Measurements from ENCODE around the gene TDRD10. TPM values are rescaled to one million over a fixed set of nuclear protein-coding genes. Genes with fewer than 3 reads are reported as not detected.
"Not testable (repeated sequence)": the region's sequence is repeated elsewhere in the genome, so short reads cannot be mapped to it uniquely, and the experiment has no call there.

The TDRD10 gene
- total and polyA plus RNA-seq, 2 experiments from 2014 or later = 0.29 TPM; not detected in 1

GRCh38 chr1:154527192-154527591, 25.2 kb downstream of the TDRD10 start:
- H3K4me3 Mint-ChIP-seq = no peak overlapping the region

GRCh38 chr1:154529308-154529707, 27.3 kb downstream of the TDRD10 start:
- TF ChIP-seq POLR2AphosphoS5 (IDR thresholded peaks at IDR 0.05; ENCODE audit: low read depth) (no peak), STAT1 (IDR thresholded peaks at IDR 0.05; ENCODE audit: unreplicated experiment) (no peak), ZNF331 (CRISPR knock-in tag; IDR thresholded peaks at IDR 0.05; ENCODE audit: low read depth) (no peak), EZH2phosphoT487 (IDR thresholded peaks at IDR 0.05; ENCODE audit: unreplicated experiment) (no peak), REST (IDR thresholded peaks at IDR 0.05; ENCODE audit: unreplicated experiment) (no peak), EZH2 (IDR thresholded peaks at IDR 0.05; ENCODE audit: low read depth, unreplicated experiment) (no peak)
- Histone ChIP-seq H3K9me2 (ENCODE audit: insufficient read depth) (no peaks in the 10 kb centered on the region), H3K36me3 (ENCODE audit: insufficient read depth) (no peaks in the 10 kb centered on the region), H3K4me2 (no peak overlapping the region), H3K4me1 (ENCODE audit: insufficient read depth) (no peaks in the 10 kb centered on the region), H3K79me2 (replicated peaks; ENCODE audit: insufficient read depth) (no peaks in the 10 kb centered on the region), H3F3A (replicated peaks; ENCODE audit: low read depth) (no peaks in the 10 kb centered on the region), H3K27me3 (ENCODE audit: insufficient read depth) (no peaks in the 10 kb centered on the region), H3K4me3 (no peak overlapping the region), H2AFZ (no peak overlapping the region), H3K27ac (ENCODE audit: low read depth) (no peak overlapping the region), H4K20me1 (replicated peaks; ENCODE audit: insufficient read depth) (no peaks in the 10 kb centered on the region)
- no peak for DNase-seq (ENCODE audit: low spot score)
- H3K36me3 Mint-ChIP-seq (ENCODE audit: low read depth) = peaks cover 9% of the 10 kb centered on the region
- H3K27ac Mint-ChIP-seq = no peak overlapping the region
- no peak overlapping the region for H3K4me3 Mint-ChIP-seq
- 0 out of 3 replicates have a peak, but pooled peaks cover under 1% of the 10 kb centered on the region for H3K4me1 Mint-ChIP-seq
- H3K9me3 Mint-ChIP-seq = peaks cover 22% of the 10 kb centered on the region
- no peak for ATAC-seq
- peaks cover 12% of the 10 kb centered on the region for H3K27me3 Mint-ChIP-seq (ENCODE audit: insufficient read depth, low read depth, poor library complexity)

More at GRCh38 chr1:154527192-154527591, 25.2 kb downstream of the TDRD10 start:
- Histone ChIP-seq H2AFZ (no peak overlapping the region), H3K27ac (ENCODE audit: low read depth) (no peak overlapping the region), H3F3A (replicated peaks; ENCODE audit: low read depth) (no peaks in the 10 kb centered on the region), H3K4me1 (ENCODE audit: insufficient read depth) (no peaks in the 10 kb centered on the region), H3K4me3 (no peak overlapping the region), H3K79me2 (replicated peaks; ENCODE audit: insufficient read depth) (no peaks in the 10 kb centered on the region), H3K4me2 (no peak overlapping the region), H3K36me3 (ENCODE audit: insufficient read depth) (no peaks in the 10 kb centered on the region), H3K27me3 (ENCODE audit: insufficient read depth) (no peaks in the 10 kb centered on the region), H3K9me2 (ENCODE audit: insufficient read depth) (no peaks in the 10 kb centered on the region), H4K20me1 (replicated peaks; ENCODE audit: insufficient read depth) (no peaks in the 10 kb centered on the region)
- Mint-ChIP-seq H3K4me1 (no peaks in the 10 kb centered on the region), H3K9me3 (peaks cover 8% of the 10 kb centered on the region), H3K36me3 (ENCODE audit: low read depth) (peaks cover 6% of the 10 kb centered on the region), H3K27me3 (ENCODE audit: insufficient read depth, low read depth, poor library complexity) (peaks cover 6% of the 10 kb centered on the region), H3K27ac (no peak overlapping the region)
- ATAC-seq (no peak), DNase-seq (ENCODE audit: low spot score) (no peak)
- TF ChIP-seq POLR2AphosphoS5 (IDR thresholded peaks at IDR 0.05; ENCODE audit: low read depth) (no peak), CREB1 (CRISPR knock-in tag; IDR thresholded peaks at IDR 0.05; ENCODE audit: low read depth) (no peak), EZH2phosphoT487 (IDR thresholded peaks at IDR 0.05; ENCODE audit: unreplicated experiment) (no peak), NANOG (IDR thresholded peaks at IDR 0.05; ENCODE audit: borderline replicate concordance) (no peak), ETS1 (IDR thresholded peaks at IDR 0.05) (no peak), EZH2 (IDR thresholded peaks at IDR 0.05; ENCODE audit: low read depth, unreplicated experiment) (no peak), ZNF114 (CRISPR knock-in tag; IDR thresholded peaks at IDR 0.05) (no peak)

GRCh38 chr1:154531950-154532349, 29.9 kb downstream of the TDRD10 start:
- not testable (repeated sequence) for H3K4me2 ChIP-seq; H3K27me3 ChIP-seq (ENCODE audit: insufficient read depth); H3K36me3 ChIP-seq (ENCODE audit: insufficient read depth); H4K20me1 ChIP-seq (replicated peaks; ENCODE audit: insufficient read depth); DNase-seq (ENCODE audit: low spot score); H3K36me3 Mint-ChIP-seq (ENCODE audit: low read depth); ATAC-seq; H3K79me2 ChIP-seq (replicated peaks; ENCODE audit: insufficient read depth); H3F3A ChIP-seq (replicated peaks; ENCODE audit: low read depth); H3K4me1 ChIP-seq (ENCODE audit: insufficient read depth); H3K27ac Mint-ChIP-seq; H2AFZ ChIP-seq; H3K4me3 ChIP-seq; H3K27ac ChIP-seq (ENCODE audit: low read depth); H3K4me3 Mint-ChIP-seq; H3K4me1 Mint-ChIP-seq; H3K9me2 ChIP-seq (ENCODE audit: insufficient read depth)
- Mint-ChIP-seq H3K27me3 (ENCODE audit: insufficient read depth, low read depth, poor library complexity) (peaks cover 16% of the 10 kb centered on the region), H3K9me3 (peaks cover 25% of the 10 kb centered on the region)

Data from GM23338 (cell line).